GM21619 (cell line): Measurements from ENCODE around the gene SYP.

Source experiments
- ATAC-seq: cut with Tn5 transposase; IDR thresholded peaks from one replicate; pipeline ENCODE4 v1.9.1; 2021; ENCODE audit not compliant: unreplicated experiment

SYP gene

GRCh38 chrX:49221868-49222267 is 21.9 kb upstream of the SYP start:
- ATAC-seq = no peak

GRCh38 chrX:49220100-49220499 is 20.1 kb upstream of the SYP start:
- no peak for ATAC-seq

- ATAC-seq = no peak
Observed at GRCh38 chrX:49214996-49215526, 15.1 kb upstream of the SYP start.

- ATAC-seq = no peak
Observed at GRCh38 chrX:49214416-49214815, 14.4 kb upstream of the SYP start.

- ATAC-seq = no peak
Observed at GRCh38 chrX:49212861-49213260, 12.9 kb upstream of the SYP start.

- ATAC-seq = no peak
Observed at GRCh38 chrX:49212209-49212608, 12.2 kb upstream of the SYP start.

GRCh38 chrX:49211074-49211473 is 11.1 kb upstream of the SYP start:
- ATAC-seq = no peak

GRCh38 chrX:49210406-49210805 is 10.4 kb upstream of the SYP start:
- ATAC-seq = no peak

GRCh38 chrX:49209434-49210251 is 9.7 kb upstream of the SYP start:
- no peak for ATAC-seq

GRCh38 chrX:49208399-49208798 is 8.4 kb upstream of the SYP start:
- ATAC-seq = no peak

- ATAC-seq = no peak
Observed at GRCh38 chrX:49206543-49206942, 6.5 kb upstream of the SYP start.

GRCh38 chrX:49205443-49205842 is 5.5 kb upstream of the SYP start:
- no peak for ATAC-seq

- no peak for ATAC-seq
Observed at GRCh38 chrX:49204709-49205108, 4.7 kb upstream of the SYP start.

GRCh38 chrX:49204017-49204416 is 4.0 kb upstream of the SYP start:
- no peak for ATAC-seq

- no peak for ATAC-seq
Observed at GRCh38 chrX:49203536-49203935, 3.5 kb upstream of the SYP start.

GRCh38 chrX:49202022-49202421 is 2.0 kb upstream of the SYP start:
- no peak for ATAC-seq

GRCh38 chrX:49199315-49199595 is 738 bp downstream of the SYP start:
- no peak for ATAC-seq

GRCh38 chrX:49198540-49199314 is 1.3 kb downstream of the SYP start:
- no peak for ATAC-seq

- ATAC-seq = no peak
Observed at GRCh38 chrX:49197543-49198087, 2.4 kb downstream of the SYP start.

- no peak for ATAC-seq
Observed at GRCh38 chrX:49193542-49193964, 6.4 kb downstream of the SYP start.

- ATAC-seq = no peak
Observed at GRCh38 chrX:49192722-49193328, 7.2 kb downstream of the SYP start.

GRCh38 chrX:49191574-49192011 is 8.4 kb downstream of the SYP start:
- peak; percentile 15 for ATAC-seq
